Activated CD4-positive, CD25-positive, alpha-beta regulatory T cell treated with anti-CD3 and anti-CD28 coated beads, Interleukin-2, amount 50 U/mL, for 24 hours (primary cell): ENCODE data around the gene ZNF260.
"Not testable (repeated sequence)": the region's sequence is repeated elsewhere in the genome, so short reads cannot be mapped to it uniquely, and the experiment has no call there.

ENCODE experiments used
- ATAC-seq, 2 donors: fragments of 150-1000 bp; cut with Tn5 transposase; one replicate each; pipeline ENCODE4 v1.10.0; 2021; ENCODE audit warnings: mild to moderate bottlenecking in 1 of 2, moderate library complexity in 1 of 2

Gene ZNF260

DNA sequence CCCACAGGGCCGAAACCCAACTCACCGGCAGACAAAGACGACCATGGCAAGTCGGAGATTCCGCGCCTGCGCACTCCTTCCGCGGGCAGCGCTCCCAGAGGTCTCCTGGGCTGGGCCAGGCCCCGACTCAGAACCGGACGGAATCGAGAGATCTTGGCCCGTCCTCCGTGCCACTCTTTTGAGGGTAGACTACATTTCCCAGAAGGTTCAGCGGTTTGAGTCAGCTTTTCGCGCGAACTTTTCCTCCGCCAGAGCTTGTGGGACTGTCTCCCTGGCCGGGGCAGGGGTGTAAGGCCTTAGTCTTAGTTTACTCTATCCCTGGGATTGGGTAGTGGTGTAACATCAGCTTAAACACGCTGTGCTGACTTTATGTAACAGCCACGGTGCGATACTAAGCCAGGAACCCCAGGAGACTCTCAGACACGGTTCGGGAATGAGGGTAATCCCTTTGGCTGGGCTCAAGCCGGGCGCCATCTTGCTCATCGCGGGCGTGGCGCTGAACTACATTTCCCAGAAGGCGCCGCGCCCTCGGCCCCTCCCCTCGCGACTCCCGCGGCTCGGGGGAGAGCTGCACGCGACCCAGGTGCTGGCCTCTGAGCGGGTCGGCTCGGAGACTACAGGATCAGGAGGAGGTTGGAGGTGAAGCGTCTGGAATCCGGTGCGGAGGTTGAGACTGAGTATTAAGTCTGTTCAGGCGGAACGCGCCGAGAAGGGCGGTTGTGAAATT is at the start of gene ZNF260:
Gene ZNF260, minus strand, starts transcription at position 78 of the 727 bp plus-strand sequence. CDS start 13,033 bp downstream, outside the sequence.
- ATAC-seq = peak; percentile 92 to 93

DNA sequence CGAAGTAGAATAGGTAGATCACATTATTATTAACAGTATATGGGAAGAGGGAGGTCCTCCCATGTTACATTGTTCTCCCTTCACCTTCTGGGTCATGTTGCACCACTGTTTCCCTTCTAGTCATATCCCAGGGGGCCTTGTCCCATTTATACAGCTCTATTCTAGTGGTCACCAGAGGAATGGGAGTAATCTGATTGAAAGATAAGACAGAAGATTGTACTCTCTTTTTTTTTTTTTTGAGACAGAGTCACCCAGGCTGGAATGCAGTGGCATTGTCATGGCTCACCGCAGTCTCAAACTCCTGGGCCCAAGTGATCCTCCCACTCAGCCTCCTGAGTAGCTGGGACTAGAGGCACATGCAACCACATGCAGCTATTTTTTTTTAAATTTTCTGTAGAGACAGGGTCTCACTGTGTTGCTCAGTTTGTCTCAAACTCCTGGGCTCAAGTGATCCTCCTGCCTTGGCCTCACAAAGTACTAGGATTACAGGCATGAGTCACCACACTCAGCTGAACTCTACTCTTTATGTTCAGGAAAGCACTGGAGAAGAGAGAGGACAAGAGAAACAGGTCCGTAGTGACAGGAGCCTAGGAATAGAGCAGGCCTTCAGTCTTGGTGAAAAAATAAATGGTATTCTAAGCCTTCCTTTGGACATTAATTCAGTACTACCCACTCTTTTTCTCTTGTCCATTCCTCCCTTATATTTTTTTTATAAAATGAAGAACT is 49.4 kb upstream of the ZNF260 start:
- ATAC-seq = no peak

DNA sequence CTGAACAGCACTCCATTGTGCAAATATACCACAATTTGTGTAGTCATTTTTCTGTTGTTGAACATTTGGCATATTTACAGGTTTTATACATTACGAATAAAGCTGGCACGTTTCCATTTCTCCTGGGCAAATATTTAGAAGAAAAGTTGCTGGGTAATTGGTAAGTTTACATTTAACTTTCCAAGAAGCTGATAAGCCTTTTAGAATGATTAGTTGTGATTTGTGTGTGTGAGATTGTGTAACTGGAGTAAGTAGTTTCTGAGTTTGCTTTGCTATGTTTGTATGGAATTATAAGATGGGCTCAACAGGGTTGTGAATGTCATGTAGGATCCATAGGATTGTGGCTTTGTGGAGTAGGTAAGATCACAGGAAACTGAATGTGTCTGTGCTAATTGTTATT is 46.7 kb upstream of the ZNF260 start:
- ATAC-seq = no peak

DNA sequence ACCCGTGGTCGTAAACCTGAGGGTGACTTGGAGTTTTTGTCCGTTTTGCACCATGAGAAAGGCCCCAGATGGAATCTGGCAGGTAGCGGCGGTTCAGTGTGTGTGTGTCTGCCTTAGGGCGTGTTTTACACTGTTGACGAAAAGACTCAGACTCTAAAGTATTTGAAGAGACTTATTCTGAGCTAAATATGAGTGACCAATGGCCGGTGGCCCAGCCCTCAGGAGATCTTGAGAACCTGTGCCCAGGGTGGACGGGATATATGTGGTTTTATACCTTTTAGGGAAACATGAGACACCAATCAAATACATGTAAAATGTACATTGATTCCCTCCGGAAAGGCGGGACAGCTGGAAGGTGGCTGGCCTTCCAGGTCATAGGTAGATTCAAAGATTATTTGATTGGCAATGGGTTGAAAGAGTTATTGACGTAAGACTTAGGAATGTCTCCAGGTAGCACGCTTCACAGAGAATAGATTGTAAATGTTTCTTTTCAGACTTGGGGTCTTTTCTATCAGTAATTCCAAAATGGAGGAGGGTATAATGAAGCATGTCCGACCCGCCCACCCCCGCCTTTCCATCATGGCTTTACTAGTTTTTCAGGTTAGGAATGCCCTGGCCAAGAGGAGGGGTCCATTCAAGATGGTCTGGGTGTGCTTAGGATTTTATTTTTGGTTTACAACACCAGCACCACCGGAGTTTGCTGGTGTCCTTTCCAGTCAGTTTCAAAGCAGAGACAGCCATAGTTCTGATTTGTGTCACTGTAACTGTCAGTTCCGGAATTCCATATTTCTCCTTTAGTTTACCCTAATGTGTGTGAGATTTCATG is 46.0 kb upstream of the ZNF260 start:
- no peak for ATAC-seq

DNA sequence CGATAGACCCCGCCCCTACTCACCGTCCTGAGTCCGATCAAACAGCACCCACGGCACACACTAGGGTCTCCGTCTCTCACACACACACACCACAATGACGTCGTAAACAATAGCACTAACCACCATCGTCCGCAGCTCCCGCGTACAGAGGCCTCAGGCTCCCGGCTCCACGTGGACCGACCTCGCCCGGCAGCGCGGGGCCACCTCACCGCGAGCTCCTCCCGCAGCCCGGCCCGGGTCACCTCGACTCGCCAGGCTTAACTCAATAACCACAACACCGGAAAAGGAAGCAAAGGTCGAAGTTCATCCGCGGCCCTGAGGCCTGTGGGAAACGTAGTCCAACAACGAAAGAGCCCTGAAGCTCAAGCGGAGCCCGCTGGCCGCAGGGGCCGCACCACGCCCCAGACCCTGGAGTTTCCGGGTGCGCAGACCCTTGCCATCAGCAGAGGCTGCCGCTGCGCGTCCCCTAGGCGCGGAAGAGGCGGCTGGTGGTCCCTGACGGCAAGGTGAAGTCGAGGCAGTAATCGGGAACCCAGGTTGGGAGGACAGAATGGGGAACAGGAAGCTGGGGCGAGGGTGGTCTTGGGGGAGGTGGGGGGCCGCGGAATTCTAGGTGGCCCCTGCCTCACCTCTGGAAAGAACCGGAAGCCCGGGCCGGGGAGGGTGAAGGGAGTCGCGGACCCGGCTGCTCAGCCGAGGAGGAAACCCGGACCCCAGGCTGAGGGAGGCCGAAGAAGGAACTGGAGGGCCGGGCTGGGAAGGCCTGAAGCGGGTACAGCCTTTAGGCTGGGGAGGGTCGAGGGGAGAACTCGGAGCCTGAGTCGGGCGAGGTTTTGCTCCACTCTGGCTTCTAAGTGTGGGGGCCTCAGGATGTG is 45.2 kb upstream of the ZNF260 start, which contains the start of gene ZNF529:
Gene ZNF529, minus strand, starts transcription at position 273 of the 875 bp plus-strand sequence. CDS start 946 bp downstream, outside the sequence.
- peak; percentile 95 to 96 for ATAC-seq

DNA sequence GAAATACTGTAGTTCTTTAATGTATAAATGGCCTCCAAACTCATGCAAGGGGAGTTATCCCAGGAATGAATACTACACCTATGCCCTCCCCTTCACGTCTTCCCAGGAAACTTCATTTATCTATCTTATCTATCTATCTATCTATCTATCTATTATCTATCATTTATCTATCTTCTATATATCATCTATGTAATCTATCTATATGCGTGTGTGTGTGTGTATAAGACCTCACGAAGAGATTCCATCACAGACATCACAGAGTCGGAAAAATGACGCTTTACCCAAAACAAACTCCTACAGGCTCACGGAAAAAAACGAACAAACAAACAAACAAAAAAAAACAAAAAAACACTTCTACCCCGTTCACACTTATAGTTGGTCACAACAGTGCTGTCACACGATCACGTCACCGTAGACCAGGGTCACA is 44.5 kb upstream of the ZNF260 start:
- ATAC-seq = no peak

DNA sequence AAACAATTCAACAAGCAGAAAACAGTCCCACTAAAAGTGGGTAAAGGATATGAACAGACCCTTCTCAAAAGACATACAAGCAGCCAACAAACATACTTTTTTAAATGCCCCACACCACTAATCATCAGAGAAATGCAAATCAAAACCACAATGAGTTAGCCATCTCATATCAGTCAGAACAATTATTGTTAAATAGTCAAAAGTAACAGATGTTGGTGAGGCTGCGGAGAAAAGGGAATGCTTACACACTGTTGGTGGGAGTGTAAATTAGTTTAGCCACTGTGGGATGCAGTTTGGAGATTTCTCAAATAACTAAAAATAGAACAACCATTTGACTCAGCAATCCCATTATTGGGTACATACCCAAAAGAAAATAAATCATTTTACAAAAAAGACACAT is 36.3 kb upstream of the ZNF260 start:
- ATAC-seq = no peak

DNA sequence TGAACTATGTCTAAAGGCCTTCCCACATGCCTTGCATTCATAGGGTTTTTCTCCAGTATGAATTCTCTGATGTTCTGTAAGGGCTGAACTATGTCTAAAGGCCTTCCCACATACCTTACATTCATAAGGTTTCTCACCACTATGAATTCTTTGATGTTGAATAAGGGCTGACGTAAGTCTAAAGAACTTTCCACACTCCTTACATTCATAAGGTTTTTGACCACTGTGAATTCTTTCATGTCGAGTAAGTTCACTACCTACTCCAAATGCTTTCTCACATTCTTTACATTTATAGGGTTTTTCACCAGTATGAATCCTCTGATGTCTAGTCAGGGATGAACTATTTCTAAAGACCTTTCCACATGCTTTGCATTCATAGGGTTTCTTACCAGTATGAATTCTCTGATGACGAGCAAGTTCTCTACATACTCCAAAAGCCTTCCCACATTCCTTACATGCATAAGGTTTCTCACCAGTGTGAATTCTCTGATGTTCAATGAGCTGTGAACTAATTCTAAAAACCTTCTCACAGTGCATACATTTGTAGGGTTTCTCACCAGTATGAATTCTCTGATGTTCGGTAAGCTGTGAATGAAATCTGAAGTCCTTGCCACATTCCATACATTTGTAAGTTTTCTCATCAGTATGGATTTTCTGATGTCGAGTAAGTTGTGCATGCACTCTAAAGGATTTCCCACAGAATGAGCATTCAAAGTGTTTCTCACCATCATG is 19.1 kb upstream of the ZNF260 start:
- ATAC-seq = no peak

DNA sequence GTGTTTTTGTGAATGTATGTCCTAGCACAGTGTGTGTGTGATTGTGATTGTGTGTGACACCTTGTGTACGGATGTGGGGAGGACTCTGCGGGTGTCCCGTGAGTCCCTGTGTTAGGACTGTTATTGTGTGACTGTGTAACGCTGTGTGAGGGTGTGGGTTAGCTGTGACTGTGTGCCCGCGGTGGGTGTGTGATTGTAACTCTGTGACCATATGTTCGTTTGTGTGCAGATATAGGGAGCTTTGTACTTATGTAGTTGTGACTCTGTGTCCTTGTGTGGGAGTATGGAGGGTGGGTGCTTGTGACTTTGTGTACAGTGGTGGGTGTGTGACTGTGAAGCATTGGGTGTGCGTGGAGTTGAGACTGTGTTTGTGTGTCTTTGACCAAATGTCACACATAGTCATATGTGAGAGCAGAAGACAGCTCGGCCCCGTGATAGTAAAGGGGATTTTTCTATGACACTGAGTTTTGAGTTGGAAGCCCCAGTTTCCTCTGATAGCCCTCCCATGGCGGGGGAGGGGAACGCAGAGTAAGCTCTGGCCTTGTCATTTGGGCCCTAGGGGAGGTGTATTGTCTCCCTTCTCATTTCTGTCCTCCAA is 949 bp upstream of the ZNF260 start:
- ATAC-seq = peak; percentile 17 to 19

DNA sequence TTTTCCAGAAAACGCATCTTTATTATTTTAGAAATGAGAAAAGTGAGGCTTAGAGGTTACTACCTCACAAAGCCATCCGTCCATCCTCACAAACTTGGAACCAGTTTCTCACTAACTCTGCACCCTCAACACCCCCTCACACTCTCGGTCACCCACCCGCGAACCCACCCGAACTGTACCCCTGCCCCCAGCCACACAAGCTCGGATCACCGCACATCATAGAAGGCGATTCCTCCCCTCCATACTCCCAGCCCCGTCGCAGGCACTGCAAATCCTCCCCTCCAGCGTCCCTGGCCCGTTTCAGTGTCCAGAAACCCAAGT is 238 bp downstream of the ZNF260 start:
- no peak for ATAC-seq

DNA sequence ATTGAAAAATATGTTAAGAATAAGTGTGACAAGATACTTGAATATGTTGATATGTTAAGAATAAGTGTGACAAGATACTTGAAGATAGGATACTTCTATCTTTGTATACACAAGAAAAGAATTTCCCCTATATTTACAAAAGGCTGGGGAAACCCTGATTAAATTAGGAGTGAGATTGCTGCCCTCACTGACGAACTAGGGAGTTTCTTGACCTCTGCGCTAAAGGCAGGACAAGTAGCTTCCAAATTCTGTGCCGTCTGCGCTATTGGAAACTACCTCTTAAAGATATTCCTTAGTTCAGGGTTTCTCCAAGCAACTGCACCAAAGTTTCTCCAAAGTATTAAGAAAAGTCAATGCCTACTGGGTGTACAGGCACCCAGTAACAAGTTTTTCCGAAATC is 730 bp downstream of the ZNF260 start:
- no peak for ATAC-seq

DNA sequence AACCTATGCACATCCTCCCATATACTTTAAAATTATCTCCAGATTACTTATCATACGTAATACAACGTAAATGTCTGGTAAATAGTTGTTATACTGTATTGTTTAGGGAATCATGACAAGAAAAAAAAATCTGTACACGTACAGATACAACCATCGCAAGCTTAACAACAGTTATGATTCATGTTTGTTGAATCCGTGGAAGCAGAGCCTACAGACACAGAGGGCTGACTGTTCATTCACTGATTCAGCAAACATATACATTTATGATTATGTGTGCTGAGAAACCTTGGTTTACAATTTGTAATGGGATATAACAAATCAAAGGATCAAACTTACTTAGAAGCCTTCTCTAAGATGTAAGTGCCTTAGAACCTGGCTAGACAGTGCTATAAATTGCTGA is 1.5 kb downstream of the ZNF260 start:
- no peak for ATAC-seq

DNA sequence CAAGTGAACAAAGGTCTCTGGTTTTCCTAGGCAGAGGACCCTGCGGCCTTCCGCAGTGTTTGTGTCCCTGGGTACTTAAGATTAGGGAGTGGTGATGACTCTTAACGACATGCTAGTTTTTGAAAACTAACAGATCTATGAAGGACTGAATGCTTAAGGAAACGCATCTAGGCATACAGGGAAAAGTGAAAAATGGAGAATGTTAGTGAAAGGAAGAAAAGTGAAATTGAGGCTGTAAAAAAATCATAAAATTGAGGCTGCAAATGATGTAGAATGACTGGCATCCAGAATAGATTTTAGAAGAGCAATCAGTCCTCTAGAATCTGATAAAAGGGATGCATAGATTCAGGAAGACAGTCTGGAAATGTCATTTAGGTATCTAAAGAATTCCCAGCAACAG is 3.5 kb downstream of the ZNF260 start:
- no peak for ATAC-seq

DNA sequence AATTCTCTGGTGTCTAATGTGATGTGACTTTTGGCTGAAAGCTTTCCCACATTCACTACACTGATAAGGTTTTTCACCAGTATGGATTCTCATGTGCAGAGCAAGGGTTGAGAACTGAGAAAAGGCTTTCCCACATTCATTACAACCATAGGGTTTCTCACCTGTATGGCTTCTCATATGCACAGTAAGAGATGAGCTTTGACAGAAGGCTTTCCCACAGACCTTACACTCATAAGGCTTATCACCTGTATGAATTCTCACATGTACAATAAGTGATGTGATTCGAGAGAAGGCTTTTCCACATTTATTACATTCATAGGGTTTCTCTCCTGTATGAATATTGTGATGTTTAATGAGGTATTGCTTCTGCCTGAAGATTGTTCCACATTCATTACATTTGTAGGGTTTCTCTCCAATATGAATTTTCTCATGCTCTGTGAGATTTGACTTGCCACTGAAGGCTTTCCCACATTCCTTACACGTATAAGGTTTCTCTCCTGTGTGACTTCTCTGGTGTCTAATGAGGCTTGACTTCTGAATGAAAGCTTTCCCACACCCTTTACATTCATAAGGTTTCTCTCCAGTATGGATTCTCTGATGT is 14.0 kb downstream of the ZNF260 start:
- no peak for ATAC-seq

DNA sequence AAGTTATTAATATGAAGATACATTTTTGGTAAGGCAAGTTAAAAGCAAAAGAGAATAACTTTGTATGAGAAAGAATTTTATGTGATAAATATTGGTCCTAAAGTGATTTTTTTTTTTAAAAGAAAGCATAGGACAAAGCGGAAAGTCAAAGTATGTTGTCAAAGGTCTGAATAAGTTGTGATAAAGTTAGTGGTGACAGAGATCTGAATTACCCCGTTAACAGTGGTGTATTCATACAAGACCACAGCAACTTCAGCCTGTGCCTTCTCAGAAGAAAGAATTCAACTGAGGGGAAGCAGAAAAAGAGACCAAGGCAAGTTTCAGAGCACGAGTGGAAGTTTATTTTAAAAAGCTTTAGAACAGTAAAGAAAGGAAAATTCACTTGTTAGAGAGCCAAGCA is 19.7 kb downstream of the ZNF260 start:
- no peak for ATAC-seq

DNA sequence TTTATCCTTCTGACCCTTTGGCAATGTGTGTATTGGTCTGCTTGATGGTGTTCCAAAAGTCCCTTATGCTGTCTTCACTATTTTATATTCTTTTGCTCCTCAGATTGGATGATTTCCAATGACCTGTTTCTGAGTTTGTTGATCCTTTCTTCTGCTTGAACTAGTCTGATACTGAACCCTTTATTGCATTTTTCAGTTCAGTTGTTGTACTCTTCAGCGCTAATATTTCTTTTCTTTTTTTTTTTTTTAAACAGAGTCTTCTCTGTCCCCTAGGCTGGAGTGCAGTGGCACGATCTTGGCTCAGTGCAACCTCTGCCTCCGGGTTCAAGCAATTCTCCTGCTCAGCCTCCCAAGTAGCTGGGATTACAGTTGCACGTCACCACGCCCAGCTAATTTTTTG is 26.1 kb downstream of the ZNF260 start:
- ATAC-seq = no peak

DNA sequence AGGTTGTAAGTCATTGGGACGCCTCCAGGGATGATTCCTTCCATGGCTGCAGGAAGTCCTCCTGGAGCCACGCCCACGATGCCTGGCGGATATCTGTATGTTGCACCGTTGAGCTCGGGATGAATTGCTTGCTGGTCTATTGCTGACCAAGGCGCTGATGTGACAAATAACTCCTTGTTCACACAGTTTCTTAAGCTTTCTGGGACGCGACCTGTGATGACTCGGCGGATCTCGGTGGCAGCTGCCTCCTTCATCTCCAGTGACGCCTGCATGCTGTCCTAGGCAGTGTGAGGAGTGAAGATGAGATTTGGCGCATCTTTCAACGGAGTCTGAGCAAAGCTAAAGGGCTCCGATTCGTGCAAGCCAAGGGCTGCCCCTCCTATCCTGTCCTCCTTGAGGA is 31.1 kb downstream of the ZNF260 start:
- ATAC-seq = no peak

DNA sequence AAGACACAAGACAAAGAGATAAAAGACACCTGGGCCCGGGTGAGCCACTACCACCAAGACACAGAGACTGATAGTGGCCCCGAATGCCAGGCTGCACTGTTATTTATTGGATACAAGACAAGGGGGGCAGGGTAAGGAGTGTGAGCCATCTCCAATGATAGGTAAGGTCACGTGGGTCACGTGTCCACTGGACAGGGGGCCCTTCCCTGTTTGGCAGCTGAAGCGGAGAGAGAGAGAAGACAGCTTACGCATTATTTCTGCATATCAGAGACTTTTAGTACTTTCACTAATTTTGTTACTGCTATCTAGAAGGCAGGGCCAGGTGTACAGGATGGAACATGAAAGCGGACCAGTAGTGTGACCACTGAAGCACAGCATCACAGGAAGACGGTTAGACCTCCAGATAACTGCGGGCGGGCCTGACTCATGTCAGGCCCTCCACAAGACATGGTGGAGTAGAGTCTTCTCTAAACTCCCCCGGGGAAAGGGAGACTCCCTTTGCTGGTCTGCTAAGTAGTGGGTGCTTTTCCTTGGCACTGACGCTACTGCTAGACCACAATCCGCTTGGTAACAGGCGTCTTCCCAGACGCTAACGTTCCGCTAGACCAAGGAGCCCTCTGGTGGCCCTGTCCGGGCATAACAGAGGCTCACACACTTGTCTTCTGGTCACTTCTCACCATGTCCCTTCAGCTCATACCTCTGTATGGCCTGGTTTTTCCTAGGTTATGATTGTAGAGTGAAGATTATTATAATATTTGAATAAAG is 35.2 kb downstream of the ZNF260 start:
- ATAC-seq = not testable (repeated sequence)

DNA sequence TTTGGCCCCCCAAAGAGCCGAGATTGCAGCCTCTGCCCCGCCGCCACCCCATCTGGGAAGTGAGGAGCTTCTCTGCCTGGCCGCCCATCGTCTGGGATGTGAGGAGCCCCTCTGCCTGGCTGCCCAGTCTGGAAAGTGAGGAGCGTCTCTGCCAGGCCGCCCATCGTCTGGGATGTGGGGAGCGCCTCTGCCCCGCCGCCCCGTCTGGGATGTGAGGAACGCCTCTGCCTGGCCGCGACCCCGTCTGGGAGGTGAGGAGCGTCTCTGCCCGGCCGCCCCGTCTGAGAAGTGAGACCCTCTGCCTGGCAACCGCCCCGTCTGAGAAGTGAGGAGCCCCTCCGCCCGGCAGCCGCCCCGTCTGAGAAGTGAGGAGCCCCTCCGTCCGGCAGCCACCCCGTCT is 37.2 kb downstream of the ZNF260 start:
- not testable (repeated sequence) for ATAC-seq

DNA sequence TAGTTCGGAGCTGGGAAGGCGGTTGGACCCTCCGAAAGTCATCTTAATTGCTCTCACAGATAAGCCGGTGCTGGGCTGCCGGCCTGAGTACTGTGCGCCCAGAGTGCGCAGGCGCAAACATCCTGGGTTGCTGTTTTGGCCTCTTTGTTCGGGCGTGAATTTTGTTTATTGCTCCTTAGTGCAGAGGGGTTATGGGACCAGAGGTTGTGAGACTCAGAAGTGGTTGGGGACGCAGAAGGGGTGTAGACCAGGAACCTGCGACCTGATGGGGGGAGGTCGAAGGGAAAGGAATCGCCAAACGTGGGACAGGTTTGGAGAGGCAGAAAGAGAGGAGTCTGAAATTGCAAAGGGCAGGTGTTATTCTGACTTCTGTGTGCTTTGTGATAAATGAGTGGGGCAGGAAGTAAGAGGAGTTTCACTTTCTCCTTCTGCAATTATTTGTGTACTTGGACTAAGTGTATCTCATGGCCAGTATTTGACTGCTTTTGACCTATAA is 38.1 kb downstream of the ZNF260 start:
- ATAC-seq = peak; percentile 44 to 45
